MCF 10A (cell line): ENCODE data around the gene CLSTN2. TPM values are rescaled to one million over a fixed set of nuclear protein-coding genes. Genes with fewer than 3 reads are reported as not detected.

Experiments used
- BruUV-seq: library from RNA; stranded (reverse); fragments of 400-500 nt; replicated peaks from 2 replicates; lab custom pipeline; 2021; lab: Mats Ljungman, UMichigan
- CTCF ChIA-PET: fragments of 300-600 bp; sonication (Branson Sonifier 250); formaldehyde crosslinking; extraction: SDS; loops from one replicate; lab custom pipeline; 2021; ENCODE audit warnings: antibody characterized with exemption, inconsistent platforms; lab: Yijun Ruan, JAX
- POLR2A ChIA-PET: fragments of 300-600, 350-650 bp; sonication (Branson Sonifier 250); formaldehyde crosslinking; extraction: SDS; loops from one replicate; lab custom pipeline; 2020; ENCODE audit warnings: antibody characterized with exemption, inconsistent platforms; lab: Yijun Ruan, JAX
- DNase-seq: peaks from one replicate; pipeline ENCODE4 v3.0.0-alpha.2; 2018; ENCODE audit not compliant: unreplicated experiment
- H3K27ac Mint-ChIP-seq: one replicate; pipeline ENCODE4 v1.8.0; 2022; ENCODE audit warnings: mild to moderate bottlenecking, low read depth, mixed read lengths; ENCODE audit not compliant: unreplicated experiment
- H3K27me3 Mint-ChIP-seq: one replicate; pipeline ENCODE4 v1.8.0; 2022; ENCODE audit warnings: mixed read lengths; ENCODE audit not compliant: insufficient read depth, unreplicated experiment
- H3K36me3 Mint-ChIP-seq: one replicate; pipeline ENCODE4 v1.8.0; 2022; ENCODE audit warnings: mild to moderate bottlenecking, moderate library complexity, mixed read lengths; ENCODE audit not compliant: insufficient read depth, unreplicated experiment
- H3K4me1 Mint-ChIP-seq: one replicate; pipeline ENCODE4 v1.8.0; 2022; ENCODE audit warnings: mixed read lengths; ENCODE audit not compliant: insufficient read depth, unreplicated experiment
- H3K4me3 Mint-ChIP-seq: one replicate; pipeline ENCODE4 v1.8.0; 2022; ENCODE audit warnings: mild to moderate bottlenecking, moderate library complexity, mixed read lengths; ENCODE audit not compliant: unreplicated experiment
- H3K9me3 Mint-ChIP-seq: one replicate; pipeline ENCODE4 v1.8.0; 2022; ENCODE audit warnings: mixed read lengths; ENCODE audit not compliant: unreplicated experiment
- intact Hi-C: fragments of 100-400 bp; cut with micrococcal nuclease; formaldehyde crosslinking; loops from 2 replicates; pipeline ENCODE4 v1.14.1; 2022
- total RNA-seq: library from RNA; stranded (reverse); gene quantifications from 2 replicates; pipeline ENCODE4 v1.2.3, GENCODE V29; 2022
- TF ChIP-seq, protein P1 (sequence below): fragments of 200-600 bp; IDR thresholded peaks from one replicate; pipeline ENCODE4 v1.8.0; 2022; ENCODE audit warnings: antibody characterized with exemption, mild to moderate bottlenecking; ENCODE audit not compliant: unreplicated experiment

CLSTN2 gene
- total RNA-seq, 1 experiment from 2014 or later, result not detected

- H3K4me3 Mint-ChIP-seq, result no peak overlapping the region
- CTCF ChIA-PET, result interaction anchor here (0.6 kb wide), 1 partner anchor 50 kb away, joined by 4 read pairs; no protein-coding TSS in a partner anchor
- TF ChIP-seq, protein P1, sequence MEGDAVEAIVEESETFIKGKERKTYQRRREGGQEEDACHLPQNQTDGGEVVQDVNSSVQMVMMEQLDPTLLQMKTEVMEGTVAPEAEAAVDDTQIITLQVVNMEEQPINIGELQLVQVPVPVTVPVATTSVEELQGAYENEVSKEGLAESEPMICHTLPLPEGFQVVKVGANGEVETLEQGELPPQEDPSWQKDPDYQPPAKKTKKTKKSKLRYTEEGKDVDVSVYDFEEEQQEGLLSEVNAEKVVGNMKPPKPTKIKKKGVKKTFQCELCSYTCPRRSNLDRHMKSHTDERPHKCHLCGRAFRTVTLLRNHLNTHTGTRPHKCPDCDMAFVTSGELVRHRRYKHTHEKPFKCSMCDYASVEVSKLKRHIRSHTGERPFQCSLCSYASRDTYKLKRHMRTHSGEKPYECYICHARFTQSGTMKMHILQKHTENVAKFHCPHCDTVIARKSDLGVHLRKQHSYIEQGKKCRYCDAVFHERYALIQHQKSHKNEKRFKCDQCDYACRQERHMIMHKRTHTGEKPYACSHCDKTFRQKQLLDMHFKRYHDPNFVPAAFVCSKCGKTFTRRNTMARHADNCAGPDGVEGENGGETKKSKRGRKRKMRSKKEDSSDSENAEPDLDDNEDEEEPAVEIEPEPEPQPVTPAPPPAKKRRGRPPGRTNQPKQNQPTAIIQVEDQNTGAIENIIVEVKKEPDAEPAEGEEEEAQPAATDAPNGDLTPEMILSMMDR, result no peak
- H3K4me1 Mint-ChIP-seq, result peaks cover 10% of the 10 kb centered on the region
- POLR2A ChIA-PET, result no interaction called here
- no peak for DNase-seq
- H3K27ac Mint-ChIP-seq, result no peak overlapping the region
- no TSS peak for BruUV-seq
- no peaks in the 10 kb centered on the region for H3K36me3 Mint-ChIP-seq
- peaks cover 10% of the 10 kb centered on the region for H3K27me3 Mint-ChIP-seq
- intact Hi-C loops, result loop anchor here (1.0 kb wide), 1 partner anchor 40 kb away; no protein-coding TSS in a partner anchor
- H3K9me3 Mint-ChIP-seq, result peaks cover 8% of the 10 kb centered on the region
These were observed 232.0 kb downstream of the CLSTN2 start for GRCh38 chr3:140166861-140167599.

DNA sequence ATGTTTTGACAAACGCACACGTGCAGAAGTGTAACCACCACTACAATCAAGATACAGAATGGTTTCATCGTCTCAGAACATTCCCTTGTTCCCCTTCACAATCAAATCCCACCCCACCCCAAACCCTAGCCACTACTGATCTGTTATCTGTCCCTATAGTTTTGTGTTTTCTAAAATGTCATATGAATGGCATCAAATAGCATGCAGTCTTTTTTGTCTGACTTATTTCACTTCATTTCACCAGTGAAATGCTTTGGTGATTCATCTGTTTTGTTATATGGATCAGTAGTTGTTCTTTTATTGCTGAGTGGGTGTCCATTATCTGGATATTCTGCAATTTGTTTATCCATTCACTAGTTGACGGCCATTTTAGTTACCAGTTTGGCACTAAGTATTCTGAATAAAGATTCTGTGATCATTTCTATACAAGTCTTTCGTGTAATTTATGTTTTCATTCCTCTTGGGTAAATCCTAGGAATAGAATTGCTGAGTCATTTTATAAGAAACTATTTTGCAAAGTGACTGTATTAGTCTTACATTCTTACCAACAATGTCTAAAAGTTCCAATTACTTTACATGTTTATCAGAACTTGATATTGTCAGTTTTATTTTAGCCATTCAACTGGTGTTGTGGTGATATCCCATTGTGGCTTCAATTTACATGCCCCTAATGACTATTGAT, 232.8 kb downstream of the CLSTN2 start:
- intact Hi-C loops, result no loop called here
- no peak overlapping the region for H3K27ac Mint-ChIP-seq
- no peaks in the 10 kb centered on the region for H3K36me3 Mint-ChIP-seq

GRCh38 chr3:140170612-140171011, 235.6 kb downstream of the CLSTN2 start:
- Mint-ChIP-seq H3K36me3 (no peaks in the 10 kb centered on the region), H3K27ac (no peak overlapping the region), H3K4me3 (no peak overlapping the region), H3K9me3 (peaks cover 8% of the 10 kb centered on the region), H3K27me3 (peaks cover 10% of the 10 kb centered on the region), H3K4me1 (no peaks in the 10 kb centered on the region)
- no peak for DNase-seq
- CTCF ChIA-PET, result no interaction called here
- TF ChIP-seq, protein P1, result no peak
- no TSS peak for BruUV-seq
- intact Hi-C loops, result no loop called here
- POLR2A ChIA-PET, result interaction anchor here (0.9 kb wide), 1 partner anchor 10 kb away, joined by 3 read pairs; no protein-coding TSS in a partner anchor

More for the DNA sequence above, 232.8 kb downstream of the CLSTN2 start:
- POLR2A ChIA-PET, result no interaction called here
- Mint-ChIP-seq H3K4me3 (no peak overlapping the region), H3K4me1 (peaks cover 10% of the 10 kb centered on the region), H3K9me3 (peaks cover 8% of the 10 kb centered on the region), H3K27me3 (peaks cover 10% of the 10 kb centered on the region)
- BruUV-seq, result no TSS peak
- CTCF ChIA-PET, result no interaction called here
- DNase-seq, result no peak
- TF ChIP-seq, protein P1, result no peak

- Mint-ChIP-seq H3K36me3 (no peaks in the 10 kb centered on the region), H3K4me1 (peaks cover 12% of the 10 kb centered on the region), H3K4me3 (no peak overlapping the region), H3K27me3 (no peaks in the 10 kb centered on the region), H3K27ac (no peak overlapping the region), H3K9me3 (no peaks in the 10 kb centered on the region)
- DNase-seq, result peak; percentile 19
- POLR2A ChIA-PET, result no interaction called here
- no TSS peak for BruUV-seq
- TF ChIP-seq, protein P1, result no peak
- intact Hi-C loops, result no loop called here
- CTCF ChIA-PET, result interaction anchor here (0.6 kb wide), 1 partner anchor 285 kb away, joined by 3 read pairs; no protein-coding TSS in a partner anchor
These were observed 241.5 kb downstream of the CLSTN2 start for GRCh38 chr3:140176526-140176925.
